DND-41 (cell line): ENCODE results near the gene MRPL11.

Source experiments
- ATAC-seq: fragments of 200-7000 bp; cut with Tn5 transposase; 3 replicates; pipeline ENCODE4 v1.9.1; 2021; ENCODE audit warnings: low read depth; ENCODE audit not compliant: insufficient read depth
- DNase-seq: peaks from one replicate; pipeline ENCODE4 v3.0.0-alpha.2; 2020
- H2AFZ ChIP-seq: 2 replicates; pipeline ENCODE4 v1.6.0; 2012; ENCODE audit warnings: low read depth, low read length
- H3K27ac ChIP-seq: 2 replicates; pipeline ENCODE4 v1.5.1; 2012; ENCODE audit warnings: low read length, inconsistent platforms
- H3K27me3 ChIP-seq: fragments of 200-600 bp; sonication (generic); 2 replicates; pipeline ENCODE4 v1.6.0; 2012; ENCODE audit warnings: low read length, mild to moderate bottlenecking, inconsistent platforms; ENCODE audit not compliant: insufficient read depth, poor library complexity
- H3K36me3 ChIP-seq: 2 replicates; pipeline ENCODE4 v1.5.1; 2012; ENCODE audit warnings: low read length, inconsistent platforms; ENCODE audit not compliant: insufficient read depth
- H3K4me1 ChIP-seq: 2 replicates; pipeline ENCODE4 v1.5.1; 2012; ENCODE audit warnings: mild to moderate bottlenecking, low read length; ENCODE audit not compliant: insufficient read depth
- H3K4me2 ChIP-seq: 2 replicates; pipeline ENCODE4 v1.6.0; 2012; ENCODE audit warnings: mild to moderate bottlenecking, moderate library complexity, low read length, inconsistent platforms; ENCODE audit not compliant: insufficient read depth
- H3K4me3 ChIP-seq, 2 experiments: fragments of 200-600 bp in 1 of 2; shearing (Covaris generic) in 1 of 2; 2 replicates each; pipeline ENCODE4 v1.5.1; 2012 to 2016; ENCODE audit warnings: inconsistent platforms in 2 of 2, low read length in 2 of 2, mild to moderate bottlenecking in 2 of 2, low read depth in 1 of 2, moderate library complexity in 1 of 2
- H3K79me2 ChIP-seq: 2 replicates; pipeline ENCODE4 v1.6.0; 2012; ENCODE audit warnings: low read length, inconsistent platforms; ENCODE audit not compliant: insufficient read depth
- H3K9ac ChIP-seq: 2 replicates; pipeline ENCODE4 v1.6.0; 2012; ENCODE audit warnings: low read depth, mild to moderate bottlenecking, inconsistent platforms, low read length, moderate library complexity
- H3K9me3 ChIP-seq: 2 replicates; pipeline ENCODE4 v1.5.1; 2012; ENCODE audit warnings: low read length, moderate library complexity, mild to moderate bottlenecking, inconsistent platforms; ENCODE audit not compliant: insufficient read depth, severe bottlenecking
- H4K20me1 ChIP-seq: 2 replicates; pipeline ENCODE4 v1.6.0; 2012; ENCODE audit warnings: low read length; ENCODE audit not compliant: insufficient read depth
- EZH2 ChIP-seq: IDR thresholded peaks from 3 replicates; pipeline ENCODE4 v1.6.1; 2012; ENCODE audit warnings: borderline replicate concordance, low read depth, mild to moderate bottlenecking, moderate library complexity, low read length, inconsistent platforms; ENCODE audit not compliant: severe bottlenecking
- TF ChIP-seq, protein P1 (sequence below): IDR thresholded peaks from 2 replicates; pipeline ENCODE4 v1.5.1; 2012; ENCODE audit warnings: borderline replicate concordance, low read length, moderate library complexity, mild to moderate bottlenecking; ENCODE audit not compliant: poor library complexity, severe bottlenecking; ENCODE audit errors: extremely low read depth

MRPL11 gene

DNA sequence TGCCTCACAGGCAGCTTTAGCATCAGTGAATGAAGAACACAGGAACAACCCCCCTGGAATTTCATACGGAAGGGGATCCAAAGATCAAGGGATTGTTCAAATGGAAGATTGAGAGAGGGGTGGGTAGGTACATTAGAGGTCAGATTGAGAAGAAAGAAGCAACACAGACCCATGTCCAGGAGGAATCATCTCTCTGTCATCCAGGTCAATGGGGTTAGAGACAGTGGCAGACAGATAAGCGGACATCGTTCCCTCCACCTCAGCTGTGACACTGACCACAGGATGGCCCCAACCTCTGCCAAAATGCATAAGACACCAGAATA is 19.7 kb downstream of the MRPL11 start:
- Histone ChIP-seq H3K4me2 (no peak overlapping the region), H3K9ac (no peak overlapping the region), H3K79me2 (no peaks in the 10 kb centered on the region), H3K9me3 (no peaks in the 10 kb centered on the region), H4K20me1 (peaks cover 38% of the 10 kb centered on the region), H3K4me3 (no peak overlapping the region), H2AFZ (no peak overlapping the region), H3K36me3 (no peaks in the 10 kb centered on the region), H3K27ac (no peak overlapping the region), H3K4me1 (no peaks in the 10 kb centered on the region), H3K27me3 (peaks cover under 1% of the 10 kb centered on the region)
- ATAC-seq (no peak), DNase-seq (no peak)
- TF ChIP-seq, protein P1, sequence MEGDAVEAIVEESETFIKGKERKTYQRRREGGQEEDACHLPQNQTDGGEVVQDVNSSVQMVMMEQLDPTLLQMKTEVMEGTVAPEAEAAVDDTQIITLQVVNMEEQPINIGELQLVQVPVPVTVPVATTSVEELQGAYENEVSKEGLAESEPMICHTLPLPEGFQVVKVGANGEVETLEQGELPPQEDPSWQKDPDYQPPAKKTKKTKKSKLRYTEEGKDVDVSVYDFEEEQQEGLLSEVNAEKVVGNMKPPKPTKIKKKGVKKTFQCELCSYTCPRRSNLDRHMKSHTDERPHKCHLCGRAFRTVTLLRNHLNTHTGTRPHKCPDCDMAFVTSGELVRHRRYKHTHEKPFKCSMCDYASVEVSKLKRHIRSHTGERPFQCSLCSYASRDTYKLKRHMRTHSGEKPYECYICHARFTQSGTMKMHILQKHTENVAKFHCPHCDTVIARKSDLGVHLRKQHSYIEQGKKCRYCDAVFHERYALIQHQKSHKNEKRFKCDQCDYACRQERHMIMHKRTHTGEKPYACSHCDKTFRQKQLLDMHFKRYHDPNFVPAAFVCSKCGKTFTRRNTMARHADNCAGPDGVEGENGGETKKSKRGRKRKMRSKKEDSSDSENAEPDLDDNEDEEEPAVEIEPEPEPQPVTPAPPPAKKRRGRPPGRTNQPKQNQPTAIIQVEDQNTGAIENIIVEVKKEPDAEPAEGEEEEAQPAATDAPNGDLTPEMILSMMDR = no peak
- no peak for TF ChIP-seq EZH2

DNA sequence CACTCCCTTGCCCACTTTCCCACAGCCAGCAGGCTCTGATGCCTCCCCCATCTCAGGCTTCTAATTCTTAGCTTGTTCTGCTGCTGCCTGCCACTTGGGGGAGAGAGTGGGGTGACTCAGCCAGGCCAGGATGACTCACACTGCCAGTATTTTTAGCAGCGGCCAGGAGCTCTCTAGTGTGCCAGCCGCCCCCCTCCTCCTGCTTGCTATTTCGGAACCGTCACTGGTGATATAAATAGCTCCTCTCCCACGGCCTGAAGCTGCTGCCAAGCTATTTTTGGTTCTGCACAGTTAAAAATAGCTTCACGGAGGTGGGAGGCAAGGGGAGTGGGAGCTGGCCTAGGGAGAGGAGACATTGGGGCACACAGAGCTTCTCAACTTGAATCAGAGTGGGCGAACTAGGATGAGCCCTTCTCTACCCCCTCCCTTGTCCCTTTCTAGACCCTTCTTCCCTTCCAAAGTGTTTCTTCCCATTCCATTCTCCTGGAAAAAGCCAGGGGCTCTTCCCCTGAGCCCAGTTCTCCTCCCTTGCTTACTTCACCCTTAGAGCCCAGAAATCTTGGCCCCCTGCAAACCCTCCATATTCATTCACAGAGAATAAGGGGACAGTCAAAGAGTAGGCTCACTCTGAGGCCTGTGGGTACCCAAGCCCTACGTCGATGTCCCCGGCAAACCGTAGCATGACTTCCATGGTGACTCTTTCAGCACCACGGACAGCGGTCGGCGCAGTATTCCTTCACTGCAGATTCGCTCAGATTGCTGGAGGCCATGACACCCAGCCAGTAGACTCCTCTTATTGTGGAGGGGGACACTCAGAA is 20.3 kb downstream of the MRPL11 start:
- H3K4me1 ChIP-seq = no peaks in the 10 kb centered on the region
- no peak overlapping the region for H3K4me3 ChIP-seq
- TF ChIP-seq, protein P1 = no peak
- TF ChIP-seq EZH2 = no peak
- peak; percentile 79 for DNase-seq
- ATAC-seq = peak; percentile 71
- H3K27ac ChIP-seq = no peak overlapping the region
- H3K9me3 ChIP-seq = no peaks in the 10 kb centered on the region
- peaks cover 43% of the 10 kb centered on the region for H4K20me1 ChIP-seq
- no peaks in the 10 kb centered on the region for H3K79me2 ChIP-seq
- H3K4me2 ChIP-seq = no peak overlapping the region
- H3K9ac ChIP-seq = no peak overlapping the region
- no peaks in the 10 kb centered on the region for H3K36me3 ChIP-seq
- peaks cover 4% of the 10 kb centered on the region for H3K27me3 ChIP-seq
- no peak overlapping the region for H2AFZ ChIP-seq

DNA sequence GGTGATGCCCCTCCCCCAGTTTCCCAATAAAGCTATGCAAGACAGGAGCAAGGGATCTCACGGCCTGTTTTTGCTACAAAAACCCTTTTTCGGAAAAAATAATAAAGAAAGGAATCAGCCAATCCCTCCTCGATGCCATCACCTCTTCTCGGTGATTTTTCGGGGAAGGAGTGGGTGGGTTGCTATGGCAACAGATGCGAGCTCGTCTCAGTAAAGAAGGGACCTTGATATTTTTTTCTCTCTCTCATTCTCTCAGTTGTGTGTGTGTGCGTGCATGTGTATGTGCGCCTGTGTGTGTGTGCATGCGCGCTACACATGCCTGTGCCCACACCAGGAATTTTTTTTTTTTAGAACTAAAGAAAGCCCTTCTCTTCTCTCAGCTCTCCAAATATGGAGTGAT is 21.6 kb downstream of the MRPL11 start:
- Histone ChIP-seq H3K36me3 (no peaks in the 10 kb centered on the region), H3K9ac (no peak overlapping the region), H2AFZ (no peak overlapping the region), H3K27ac (no peak overlapping the region), H3K4me1 (no peaks in the 10 kb centered on the region), H4K20me1 (peaks cover 30% of the 10 kb centered on the region), H3K9me3 (no peaks in the 10 kb centered on the region), H3K4me3 (no peak overlapping the region), H3K4me2 (no peak overlapping the region), H3K79me2 (no peaks in the 10 kb centered on the region), H3K27me3 (peaks cover 4% of the 10 kb centered on the region)
- DNase-seq (no peak), ATAC-seq (no peak)
- TF ChIP-seq, protein P1 = no peak
- TF ChIP-seq EZH2 = no peak

DNA sequence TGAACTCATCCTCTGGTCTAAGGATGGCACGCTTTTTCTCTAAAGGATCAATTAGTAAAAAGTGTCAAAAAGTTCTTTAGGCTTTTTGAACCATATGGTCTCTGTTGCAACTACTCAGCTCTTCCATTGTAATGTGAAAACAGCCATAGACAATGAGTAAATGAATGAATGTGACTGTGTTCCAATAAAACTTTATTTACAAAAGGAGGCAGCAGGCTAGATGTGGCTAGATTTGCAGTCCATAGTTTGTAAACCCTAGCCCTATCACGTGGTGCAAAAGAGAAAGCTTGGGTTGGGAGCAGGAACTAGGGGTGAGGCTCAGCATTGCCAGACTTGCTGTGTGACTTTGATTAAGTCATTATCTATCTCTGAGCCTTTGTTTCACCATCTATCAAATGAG is 23.2 kb downstream of the MRPL11 start:
- Histone ChIP-seq H3K36me3 (no peaks in the 10 kb centered on the region), H3K79me2 (no peaks in the 10 kb centered on the region), H3K27ac (no peak overlapping the region), H3K4me2 (no peak overlapping the region), H3K4me1 (no peaks in the 10 kb centered on the region), H3K9me3 (no peaks in the 10 kb centered on the region), H3K27me3 (peaks cover 4% of the 10 kb centered on the region), H2AFZ (no peak overlapping the region), H3K9ac (no peak overlapping the region), H3K4me3 (no peak overlapping the region), H4K20me1 (peaks cover 22% of the 10 kb centered on the region)
- DNase-seq (no peak), ATAC-seq (no peak)
- TF ChIP-seq, protein P1 = no peak
- no peak for TF ChIP-seq EZH2
